ENCODE results near the gene PIK3CA.

DNA sequence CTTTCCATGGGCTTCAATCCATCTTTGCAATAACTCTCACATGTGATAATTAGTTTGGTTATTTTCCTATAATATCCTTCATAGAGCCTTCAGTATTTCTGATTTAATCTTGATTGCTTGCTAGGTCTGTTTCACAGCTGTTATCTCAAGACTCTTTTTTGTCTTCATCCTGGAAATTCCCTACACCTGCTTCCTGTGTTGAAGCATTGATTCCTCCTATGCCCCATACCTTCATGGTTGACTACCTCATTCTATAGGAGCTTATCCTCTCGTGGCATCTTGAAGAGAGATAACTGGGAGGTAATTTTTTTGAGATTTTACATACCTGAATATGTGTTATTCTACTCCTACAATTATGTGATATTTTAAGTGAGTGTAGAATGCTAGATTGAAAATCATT, 26.7 kb downstream of the PIK3CA start:
- TF ChIP-seq, protein P1, sequence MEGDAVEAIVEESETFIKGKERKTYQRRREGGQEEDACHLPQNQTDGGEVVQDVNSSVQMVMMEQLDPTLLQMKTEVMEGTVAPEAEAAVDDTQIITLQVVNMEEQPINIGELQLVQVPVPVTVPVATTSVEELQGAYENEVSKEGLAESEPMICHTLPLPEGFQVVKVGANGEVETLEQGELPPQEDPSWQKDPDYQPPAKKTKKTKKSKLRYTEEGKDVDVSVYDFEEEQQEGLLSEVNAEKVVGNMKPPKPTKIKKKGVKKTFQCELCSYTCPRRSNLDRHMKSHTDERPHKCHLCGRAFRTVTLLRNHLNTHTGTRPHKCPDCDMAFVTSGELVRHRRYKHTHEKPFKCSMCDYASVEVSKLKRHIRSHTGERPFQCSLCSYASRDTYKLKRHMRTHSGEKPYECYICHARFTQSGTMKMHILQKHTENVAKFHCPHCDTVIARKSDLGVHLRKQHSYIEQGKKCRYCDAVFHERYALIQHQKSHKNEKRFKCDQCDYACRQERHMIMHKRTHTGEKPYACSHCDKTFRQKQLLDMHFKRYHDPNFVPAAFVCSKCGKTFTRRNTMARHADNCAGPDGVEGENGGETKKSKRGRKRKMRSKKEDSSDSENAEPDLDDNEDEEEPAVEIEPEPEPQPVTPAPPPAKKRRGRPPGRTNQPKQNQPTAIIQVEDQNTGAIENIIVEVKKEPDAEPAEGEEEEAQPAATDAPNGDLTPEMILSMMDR (IDR thresholded peaks at IDR 0.05): no peak
- TF ChIP-seq EP300 (IDR thresholded peaks at IDR 0.05): no peak

Data from ovary (tissue), 3 donors.